Mucosa of descending colon (tissue), 3 donors: Measurements from ENCODE around the gene PRDM16. TPM values are rescaled to one million over a fixed set of nuclear protein-coding genes. Genes with fewer than 3 reads are reported as not detected.

Source experiments
- ATAC-seq: fragments of 200-7000 bp; cut with Tn5 transposase; one replicate; pipeline ENCODE4 v1.9.1; 2020; ENCODE audit warnings: mild to moderate bottlenecking, moderate library complexity
- DNase-seq, 3 donors: peaks; one replicate each; pipeline ENCODE4 v3.0.0-alpha.2; 2020
- H3K36me3 ChIP-seq: fragments of 200-600 bp; one replicate; pipeline ENCODE4 v1.8.0; 2021; ENCODE audit warnings: low read depth, mild to moderate bottlenecking
- H3K4me1 ChIP-seq: fragments of 200-600 bp; one replicate; pipeline ENCODE4 v1.8.0; 2021; ENCODE audit warnings: low read depth, mild to moderate bottlenecking
- H3K4me3 ChIP-seq: fragments of 200-600 bp; one replicate; pipeline ENCODE4 v1.8.0; 2021; ENCODE audit warnings: mild to moderate bottlenecking
- H3K9me3 ChIP-seq: fragments of 200-600 bp; one replicate; pipeline ENCODE4 v1.8.0; 2021; ENCODE audit warnings: mild to moderate bottlenecking
- CTCF ChIP-seq: fragments of 200-600 bp; IDR thresholded peaks from one replicate; pipeline ENCODE4 v1.8.0; 2022; ENCODE audit warnings: antibody characterized with exemption, mild to moderate bottlenecking
- intact Hi-C, 2 donors: fragments of 100-400 bp; cut with DNase I in 1 of 2; cut with micrococcal nuclease in 1 of 2; formaldehyde crosslinking; loops; one replicate each; pipeline versions ENCODE4 v1.11.0 to v1.11.1; 2022; cut with DNase I, micrococcal nuclease
- total RNA-seq, 3 donors: library from RNA; stranded (reverse); fragmentation: NEBNext Ultra II Directional in 2 of 3; extraction: Animal tissue kit (Norgen Biotek cat#: 25700) in 2 of 3; gene quantifications; one replicate each; pipeline versions ENCODE4 v1.2.1 to v1.2.4, GENCODE V29; 2021 to 2023
- donor health status: DM: no; HTN: no; CAD: no; lungs with moderate emphysema.
- donor health status: DM: no; HTN: no; CAD: no.
- donor health status: DM: no; HTN: yes; CAD: no.

Gene PRDM16
- total RNA-seq, 3 donors from 2014 or later, result 1.6 to 2.5 (median 2.4) TPM

- no peak for ATAC-seq
- H3K9me3 ChIP-seq, result no peaks in the 10 kb centered on the region
- H3K4me1 ChIP-seq, result no peaks in the 10 kb centered on the region
- intact Hi-C loops, result no loop called here
- H3K4me3 ChIP-seq, result no peak overlapping the region
- no peak for TF ChIP-seq CTCF
- H3K36me3 ChIP-seq, result no peaks in the 10 kb centered on the region
- no peak for DNase-seq
Measured at GRCh38 chr1:3332662-3333061, 263.7 kb downstream of the PRDM16 start.

- ATAC-seq, result peak; percentile 18
- TF ChIP-seq CTCF, result no peak
- Histone ChIP-seq H3K9me3 (no peaks in the 10 kb centered on the region), H3K4me3 (no peak overlapping the region), H3K36me3 (no peaks in the 10 kb centered on the region), H3K4me1 (no peaks in the 10 kb centered on the region)
- DNase-seq, result no peak
- intact Hi-C loops, result no loop called here
Measured at GRCh38 chr1:3333903-3334302, 264.9 kb downstream of the PRDM16 start.

- Histone ChIP-seq H3K4me1 (no peaks in the 10 kb centered on the region), H3K36me3 (no peaks in the 10 kb centered on the region), H3K4me3 (no peak overlapping the region), H3K9me3 (no peaks in the 10 kb centered on the region)
- intact Hi-C loops, result no loop called here
- DNase-seq, result no peak
- TF ChIP-seq CTCF, result no peak
- ATAC-seq, result no peak
Measured at GRCh38 chr1:3334366-3334765, 265.4 kb downstream of the PRDM16 start.

GRCh38 chr1:3335754-3336640 lies 267.0 kb downstream of the PRDM16 start:
- intact Hi-C loops, result no loop called here
- no peak for TF ChIP-seq CTCF
- H3K4me3 ChIP-seq, result no peak overlapping the region
- H3K4me1 ChIP-seq, result no peaks in the 10 kb centered on the region
- H3K9me3 ChIP-seq, result no peaks in the 10 kb centered on the region
- ATAC-seq, result no peak
- no peak for DNase-seq
- H3K36me3 ChIP-seq, result no peaks in the 10 kb centered on the region

- DNase-seq (no peak), ATAC-seq (no peak)
- no peaks in the 10 kb centered on the region for H3K4me1 ChIP-seq
- intact Hi-C loops, result no loop called here
- no peaks in the 10 kb centered on the region for H3K9me3 ChIP-seq
- H3K36me3 ChIP-seq, result no peaks in the 10 kb centered on the region
- no peak overlapping the region for H3K4me3 ChIP-seq
- no peak for TF ChIP-seq CTCF
Measured at GRCh38 chr1:3336641-3337630, 267.9 kb downstream of the PRDM16 start.
